Gastrocnemius medialis (tissue), 4 donors: ENCODE measurements around the gene TIMM17B. TPM values are rescaled to one million over a fixed set of nuclear protein-coding genes. Genes with fewer than 3 reads are reported as not detected.

ENCODE experiments used
- ATAC-seq, 2 donors: fragments of 150-250 bp; one replicate each; pipeline ENCODE4 v1.9.1; 2016
- DNase-seq, 2 donors: peaks; one replicate each; pipeline ENCODE4 v3.0.0-alpha.2; 2019
- H3K27ac ChIP-seq, 4 donors: fragments of 200-600 bp; sonication (generic); 1 replicate in 1 of 4; 2 replicates in 3 of 4; pipeline ENCODE4 v1.5.1; 2016 to 2018; ENCODE audit warnings: mild to moderate bottlenecking in 2 of 4, moderate library complexity in 1 of 4
- H3K27me3 ChIP-seq, 3 donors: fragments of 200-600 bp; sonication (generic) in 2 of 3; 1 replicate in 1 of 3; 2 replicates in 2 of 3; pipeline versions ENCODE4 v1.5.1 to v1.6.0; 2016 to 2019; ENCODE audit warnings: mild to moderate bottlenecking in 1 of 3, moderate library complexity in 1 of 3
- H3K36me3 ChIP-seq, 2 donors: fragments of 200-600 bp; sonication (generic) in 1 of 2; one replicate each; pipeline ENCODE4 v1.5.1; 2017 to 2018
- H3K4me1 ChIP-seq, 2 donors: fragments of 200-600 bp; sonication (generic) in 1 of 2; one replicate each; pipeline ENCODE4 v1.5.1; 2016 to 2017; ENCODE audit warnings: mild to moderate bottlenecking in 2 of 2
- H3K4me3 ChIP-seq, 4 donors: fragments of 200-600 bp; sonication (generic) in 3 of 4; 1 replicate in 1 of 4; 2 replicates in 3 of 4; pipeline ENCODE4 v1.5.1; 2016 to 2019; ENCODE audit warnings: mild to moderate bottlenecking in 2 of 4
- H3K9me3 ChIP-seq, 3 donors: fragments of 200-600 bp; sonication (generic) in 2 of 3; 1 replicate in 1 of 3; 2 replicates in 2 of 3; pipeline ENCODE4 v1.5.1; 2016 to 2019
- CTCF ChIP-seq, 5 experiments: fragments of 450-650 bp in 3 of 5; fragments of 200-600 bp in 2 of 5; sonication (generic) in 2 of 5; IDR thresholded peaks in 4 of 5; conservative IDR thresholded peaks in 1 of 5; 1 replicate in 4 of 5; 2 replicates in 1 of 5; pipeline ENCODE4 v1.5.1; 2016 to 2019; ENCODE audit warnings: antibody characterized with exemption in 5 of 5, mild to moderate bottlenecking in 3 of 5, moderate library complexity in 3 of 5
- POLR2A ChIP-seq, 2 donors: fragments of 450-650 bp; IDR thresholded peaks; one replicate each; pipeline ENCODE4 v1.6.1; 2017; ENCODE audit warnings: antibody characterized with exemption in 2 of 2, mild to moderate bottlenecking in 2 of 2, moderate library complexity in 2 of 2
- in situ Hi-C, 4 donors: fragments of 200-750 bp; cut with MboI; loops; one replicate each; pipeline versions ENCODE4 v1.15.0 to v1.8.0; 2017; ENCODE audit warnings: low sequenced_read_pairs in 4 of 4
- intact Hi-C: fragments of 100-400 bp; cut with DNase I; formaldehyde crosslinking; loops from one replicate; pipeline ENCODE4 v1.15.1; 2023; ENCODE audit warnings: low total_unique reads
- total RNA-seq, 4 donors: library from RNA; depleted of rRNA; stranded (reverse); fragments of >200 nt; gene quantifications; one replicate each; pipeline versions ENCODE4 v1.1.0 to v1.2.3, GENCODE V29; 2016

TIMM17B gene
- total RNA-seq, 4 donors from 2014 or later: 53.3 to 103 (median 68.5) TPM

- H3K9me3 ChIP-seq: no peaks in the 10 kb centered on the region
- DNase-seq (no peak), ATAC-seq (no peak)
- TF ChIP-seq CTCF (IDR thresholded peaks at IDR 0.05 in 4 of 5, conservative IDR thresholded peaks at IDR 0.05 in 1 of 5) (no peak), POLR2A (IDR thresholded peaks at IDR 0.05) (no peak)
- H3K36me3 ChIP-seq: no peaks in the 10 kb centered on the region
- intact Hi-C loops: no loop called here
- in situ Hi-C loops: no loop called here
- H3K27ac ChIP-seq: no peak overlapping the region
- H3K27me3 ChIP-seq: peaks cover 0 to 10% (median 6%) of the 10 kb centered on the region in 3 donors
- no peak overlapping the region for H3K4me3 ChIP-seq
- no peaks in the 10 kb centered on the region for H3K4me1 ChIP-seq
These were observed 44.7 kb downstream of the TIMM17B start for GRCh38 chrX:48852857-48853256.

GRCh38 chrX:48848847-48849246 is 48.7 kb downstream of the TIMM17B start:
- in situ Hi-C loops: no loop called here
- Histone ChIP-seq H3K27ac (no peak overlapping the region), H3K27me3 (peaks cover 0 to 10% (median 6%) of the 10 kb centered on the region in 3 donors), H3K9me3 (no peaks in the 10 kb centered on the region), H3K4me3 (no peak overlapping the region), H3K4me1 (no peaks in the 10 kb centered on the region), H3K36me3 (no peaks in the 10 kb centered on the region)
- ATAC-seq: no peak
- intact Hi-C loops: no loop called here
- no peak for TF ChIP-seq CTCF (IDR thresholded peaks at IDR 0.05 in 4 of 5, conservative IDR thresholded peaks at IDR 0.05 in 1 of 5)
- no peak for TF ChIP-seq POLR2A (IDR thresholded peaks at IDR 0.05)
- no peak for DNase-seq

Other genes starting within 250 kb of the TIMM17B start
- gene WAS, start 214.0 kb downstream of the TIMM17B start, total RNA-seq: 1 to 10 TPM; 1.8 to 2.7 (median 2.5) TPM
- gene SUV39H1, start 201.0 kb downstream of the TIMM17B start, total RNA-seq: 1 to 10 TPM; 1.7 to 6.1 (median 3.3) TPM
- gene GLOD5, start 136.0 kb downstream of the TIMM17B start, total RNA-seq: not detected
- gene GATA1, start 111.2 kb downstream of the TIMM17B start, total RNA-seq: not detected
- gene HDAC6, start 95.7 kb downstream of the TIMM17B start, total RNA-seq: 10 to 100 TPM; 38.2 to 92.2 (median 61.3) TPM
- gene ERAS, start 71.3 kb downstream of the TIMM17B start, total RNA-seq: not detected
- gene PCSK1N, start 62.2 kb downstream of the TIMM17B start, total RNA-seq: not detected
- gene PQBP1, start 162 bp upstream of the TIMM17B start, total RNA-seq: 10 to 100 TPM; 61.3 to 90.4 (median 67.8) TPM
- 10 to 100 TPM; 12.6 to 18.7 (median 18.5) TPM for gene SLC35A2, start 13.9 kb upstream of the TIMM17B start, total RNA-seq
- gene PIM2, start 21.3 kb upstream of the TIMM17B start, total RNA-seq: 1 to 10 TPM; 2.3 to 3.5 (median 2.4) TPM
- 10 to 100 TPM; 22.2 to 32.2 (median 28.5) TPM for gene OTUD5, start 59.8 kb upstream of the TIMM17B start, total RNA-seq
- gene KCND1, start 74.1 kb upstream of the TIMM17B start, total RNA-seq: 1 to 10 TPM in 1 of 4 donors, under 1 TPM in 3; 0.09 to 1.2 (median 0.77) TPM
- 10 to 100 TPM in 2 of 4 donors, 1 to 10 TPM in 2; 8.6 to 19.3 (median 10.1) TPM for gene GRIPAP1, start 104.5 kb upstream of the TIMM17B start, total RNA-seq
- gene TFE3, start 145.6 kb upstream of the TIMM17B start, total RNA-seq: 10 to 100 TPM; 29.3 to 44.5 (median 34.7) TPM
- under 1 TPM; 0.07 to 0.55 (median 0.40) TPM for gene CCDC120, start 161.2 kb upstream of the TIMM17B start, total RNA-seq
- 1 to 10 TPM; 4.5 to 6.6 (median 4.7) TPM for gene PRAF2, start 176.2 kb upstream of the TIMM17B start, total RNA-seq
- 100 to 1,000 TPM in 3 of 4 donors, 10 to 100 TPM in 1; 98.2 to 125 (median 105) TPM for gene WDR45, start 182.1 kb upstream of the TIMM17B start, total RNA-seq
- gene GPKOW, start 226.0 kb upstream of the TIMM17B start, total RNA-seq: 10 to 100 TPM; 35.2 to 41.3 (median 38.9) TPM